Loucy (cell line): ENCODE results near the gene TMPRSS13.
"Not testable (repeated sequence)": the region's sequence is repeated elsewhere in the genome, so short reads cannot be mapped to it uniquely, and the experiment has no call there.

Experiments used
- H2AFZ ChIP-seq: fragments of 200-600 bp; sonication (generic); 2 replicates; pipeline ENCODE4 v1.6.0; 2016; ENCODE audit warnings: antibody characterized with exemption, mild to moderate bottlenecking, low read length, moderate library complexity
- H3F3A ChIP-seq: fragments of 200-600 bp; 2 replicates; pipeline ENCODE4 v1.6.0; 2016; ENCODE audit warnings: antibody characterized with exemption, low read depth, mild to moderate bottlenecking
- H3K27me3 ChIP-seq: fragments of 200-600 bp; sonication (generic); 2 replicates; pipeline ENCODE4 v1.6.1; 2014; ENCODE audit warnings: low read length, mild to moderate bottlenecking; ENCODE audit not compliant: insufficient read depth, poor library complexity, severe bottlenecking
- H3K36me3 ChIP-seq: fragments of 200-600 bp; sonication (generic); 2 replicates; pipeline ENCODE4 v1.6.1; 2016; ENCODE audit warnings: low read length; ENCODE audit not compliant: insufficient read depth
- H3K4me1 ChIP-seq: fragments of 200-600 bp; sonication (generic); 2 replicates; pipeline ENCODE4 v1.5.1; 2014; ENCODE audit warnings: low read length, mild to moderate bottlenecking; ENCODE audit not compliant: insufficient read depth, poor library complexity, severe bottlenecking
- H3K4me2 ChIP-seq: fragments of 200-600 bp; sonication (generic); 2 replicates; pipeline ENCODE4 v1.6.0; 2014; ENCODE audit warnings: antibody characterized with exemption, low read length, low read depth, mild to moderate bottlenecking; ENCODE audit not compliant: poor library complexity, severe bottlenecking
- H3K4me3 ChIP-seq: fragments of 200-600 bp; sonication (generic); 2 replicates; pipeline ENCODE4 v1.5.1; 2014; ENCODE audit warnings: low read length, mild to moderate bottlenecking, mixed read lengths; ENCODE audit not compliant: poor library complexity, severe bottlenecking
- H3K79me2 ChIP-seq: fragments of 200-600 bp; sonication (generic); 2 replicates; pipeline ENCODE4 v1.6.1; 2014; ENCODE audit warnings: low read length; ENCODE audit not compliant: insufficient read depth
- H3K9ac ChIP-seq: fragments of 200-600 bp; sonication (generic); 2 replicates; pipeline ENCODE4 v1.6.0; 2014; ENCODE audit warnings: mild to moderate bottlenecking, low read depth, low read length, moderate library complexity; ENCODE audit not compliant: poor library complexity, severe bottlenecking
- H3K9me2 ChIP-seq: fragments of 200-600 bp; sonication (generic); replicated peaks from 2 replicates; pipeline ENCODE4 v1.6.1; 2016; ENCODE audit warnings: low read depth, low read length, mixed read lengths
- H3K9me3 ChIP-seq: fragments of 200-600 bp; sonication (generic); 2 replicates; pipeline ENCODE4 v1.6.1; 2014; ENCODE audit warnings: mild to moderate bottlenecking, antibody characterized with exemption, low read length, low read depth; ENCODE audit not compliant: insufficient read depth
- H4K20me1 ChIP-seq: fragments of 200-600 bp; sonication (generic); 2 replicates; pipeline ENCODE4 v1.6.0; 2014; ENCODE audit warnings: antibody characterized with exemption, low read length, mild to moderate bottlenecking; ENCODE audit not compliant: insufficient read depth, poor library complexity, severe bottlenecking
- CTCF ChIP-seq: fragments of 200-600 bp; sonication (generic); conservative IDR thresholded peaks from 2 replicates; pipeline ENCODE4 v1.5.1; 2014; ENCODE audit warnings: mild to moderate bottlenecking, antibody characterized with exemption, low read length
- EZH2phosphoT487 ChIP-seq: fragments of 200-600 bp; IDR thresholded peaks from 2 replicates; pipeline ENCODE4 v1.6.1; 2018; ENCODE audit warnings: antibody characterized with exemption, mild to moderate bottlenecking, moderate library complexity, borderline replicate concordance

Gene TMPRSS13

GRCh38 chr11:117866526-117866925, 62.7 kb downstream of the TMPRSS13 start:
- no peak for TF ChIP-seq CTCF
- no peak for TF ChIP-seq EZH2phosphoT487
- Histone ChIP-seq H3K4me3 (no peak overlapping the region), H3K4me1 (peaks cover 20% of the 10 kb centered on the region), H3K9ac (no peak overlapping the region), H3K9me3 (no peaks in the 10 kb centered on the region), H3K27me3 (no peaks in the 10 kb centered on the region), H3F3A (no peaks in the 10 kb centered on the region), H4K20me1 (no peaks in the 10 kb centered on the region), H3K79me2 (no peaks in the 10 kb centered on the region; the same call in 1 of the 2 replicates), H2AFZ (no peak overlapping the region), H3K9me2 (no peaks in the 10 kb centered on the region), H3K36me3 (no peaks in the 10 kb centered on the region), H3K4me2 (no peak overlapping the region)

GRCh38 chr11:117865546-117865945, 63.7 kb downstream of the TMPRSS13 start:
- H3K36me3 ChIP-seq, H3K9ac ChIP-seq, H3K4me3 ChIP-seq, H2AFZ ChIP-seq, H3F3A ChIP-seq, H3K9me3 ChIP-seq, H3K79me2 ChIP-seq, H3K9me2 ChIP-seq, H4K20me1 ChIP-seq, H3K4me2 ChIP-seq, H3K27me3 ChIP-seq: not testable (repeated sequence)
- H3K4me1 ChIP-seq = peaks cover 27% of the 10 kb centered on the region

GRCh38 chr11:117863383-117863782, 65.8 kb downstream of the TMPRSS13 start:
- no peaks in the 10 kb centered on the region for H3K27me3 ChIP-seq
- no peak for TF ChIP-seq CTCF
- no peak for TF ChIP-seq EZH2phosphoT487
- no peak overlapping the region for H2AFZ ChIP-seq
- no peaks in the 10 kb centered on the region for H3K79me2 ChIP-seq
- H3K36me3 ChIP-seq = no peaks in the 10 kb centered on the region
- no peak overlapping the region for H3K4me2 ChIP-seq
- H3K4me1 ChIP-seq = peaks cover 20% of the 10 kb centered on the region
- H3K9ac ChIP-seq = no peak overlapping the region
- no peaks in the 10 kb centered on the region for H4K20me1 ChIP-seq
- H3F3A ChIP-seq = no peaks in the 10 kb centered on the region
- H3K4me3 ChIP-seq = no peak overlapping the region
- no peaks in the 10 kb centered on the region for H3K9me2 ChIP-seq
- no peaks in the 10 kb centered on the region for H3K9me3 ChIP-seq

GRCh38 chr11:117862753-117863152, 66.4 kb downstream of the TMPRSS13 start:
- Histone ChIP-seq H3K4me1 (peaks cover 20% of the 10 kb centered on the region), H3K79me2 (no peaks in the 10 kb centered on the region), H4K20me1 (no peaks in the 10 kb centered on the region), H3K9me3 (no peaks in the 10 kb centered on the region), H3K4me3 (no peak overlapping the region), H3K9me2 (no peaks in the 10 kb centered on the region), H3K4me2 (no peak overlapping the region), H3K36me3 (no peaks in the 10 kb centered on the region), H3K9ac (no peak overlapping the region), H2AFZ (no peak overlapping the region), H3K27me3 (no peaks in the 10 kb centered on the region), H3F3A (no peaks in the 10 kb centered on the region)
- TF ChIP-seq EZH2phosphoT487 = no peak
- no peak for TF ChIP-seq CTCF
